Psoas muscle (tissue), 8 donors: Measurements from ENCODE around the gene CFAP58. TPM values are rescaled to one million over a fixed set of nuclear protein-coding genes. Genes with fewer than 3 reads are reported as not detected.

Source experiments
- ATAC-seq, 4 donors: fragments of 200-7000 bp; cut with Tn5 transposase; one replicate each; pipeline ENCODE4 v1.9.1; 2020; ENCODE audit warnings: moderate library complexity in 3 of 4, mild to moderate bottlenecking in 2 of 4
- DNase-seq, 2 donors: peaks; one replicate each; pipeline ENCODE4 v3.0.0-alpha.2; 2020
- H3K27ac ChIP-seq: fragments of 200-600 bp; one replicate; pipeline ENCODE4 v1.8.0; 2022
- H3K27me3 ChIP-seq, 3 donors: fragments of 200-600 bp in 1 of 3; one replicate each; pipeline versions ENCODE4 v1.6.1 to v1.8.0; 2013 to 2022; ENCODE audit warnings: low read length in 2 of 3, mild to moderate bottlenecking in 2 of 3, moderate library complexity in 1 of 3; ENCODE audit not compliant: insufficient read depth in 3 of 3
- H3K36me3 ChIP-seq, 2 donors: fragments of 200-600 bp in 1 of 2; one replicate each; pipeline versions ENCODE4 v1.6.1 to v1.8.0; 2013 to 2022; ENCODE audit warnings: low read depth in 1 of 2, mild to moderate bottlenecking in 1 of 2, moderate library complexity in 1 of 2; ENCODE audit not compliant: insufficient read depth in 1 of 2
- H3K4me1 ChIP-seq: fragments of 200-600 bp; one replicate; pipeline ENCODE4 v1.8.0; 2022
- H3K4me3 ChIP-seq: fragments of 200-600 bp; one replicate; pipeline ENCODE4 v1.8.0; 2022; ENCODE audit warnings: mild to moderate bottlenecking
- H3K9me3 ChIP-seq: fragments of 200-600 bp; one replicate; pipeline ENCODE4 v1.8.0; 2022
- whole genome bisulfite sequencing, 3 donors: extraction: QIAGEN DNeasy Blood & Tissue Kit; methylation state at CpG; one replicate each; pipeline versions ENCODE4 v1.1.6 to v1.1.7; 2013; 5-methylcytosine and 5-hydroxymethylcytosine counted together
- intact Hi-C, 2 donors: fragments of 100-400 bp; cut with DNase I; formaldehyde crosslinking; loops; one replicate each; pipeline versions ENCODE4 v1.11.0 to v1.14.2; 2022
- polyA plus RNA-seq, 3 donors: library from polyadenylated mRNA; stranded (reverse); fragments of 200-250 nt; gene quantifications; one replicate each; pipeline ENCODE4 v1.2.3, GENCODE V29; 2013
- total RNA-seq, 4 donors: library from RNA; stranded (reverse); fragmentation: NEBNext Ultra II Directional in 2 of 4; extraction: Animal tissue kit (Norgen Biotek cat#: 25700) in 2 of 4; gene quantifications; one replicate each; pipeline versions ENCODE4 v1.2.1 to v1.2.4, GENCODE V29; 2021 to 2023
- TF ChIP-seq, protein P1 (sequence below): fragments of 200-600 bp; IDR thresholded peaks from one replicate; pipeline ENCODE4 v1.8.0; 2022; ENCODE audit warnings: antibody characterized with exemption
- donor health status: healthy with polysubstance abuse.
- donor health status: DM: no; HTN: no; CAD: no; lungs with moderate emphysema.
- donor health status: Bipolar disorder and iron deficiency.
- donor health status: healthy.
- donor health status: DM: yes; HTN: yes; CAD: no.
- donor health status: DM: no; HTN: no; CAD: no.
- donor health status: DM: no; HTN: no; CAD: no.
- donor health status: DM: yes; HTN: yes; CAD: no.

Gene CFAP58
- total and polyA plus RNA-seq, 7 donors: 0.04 to 1.4 (median 0.44) TPM

DNA sequence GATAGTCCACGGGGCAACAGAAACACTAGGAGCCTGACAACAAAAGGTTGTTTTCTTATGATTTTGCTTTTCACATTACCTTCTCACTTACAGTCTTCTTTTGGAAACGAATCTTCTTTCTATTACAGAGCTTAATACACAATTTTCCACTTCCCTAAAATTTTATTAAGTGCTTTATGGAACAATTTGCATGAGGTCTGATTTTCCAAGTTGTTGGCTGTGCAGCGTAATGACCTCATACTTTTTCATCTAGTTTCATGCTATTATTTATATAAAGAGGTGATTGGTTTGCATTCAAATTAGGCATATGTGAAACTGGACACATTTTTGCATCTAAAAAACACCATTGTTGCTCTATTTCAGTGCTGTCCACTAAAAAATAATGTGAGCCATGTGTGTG, 76.7 kb downstream of the CFAP58 start:
- ATAC-seq (no peak), DNase-seq (no peak)
- TF ChIP-seq, protein P1, sequence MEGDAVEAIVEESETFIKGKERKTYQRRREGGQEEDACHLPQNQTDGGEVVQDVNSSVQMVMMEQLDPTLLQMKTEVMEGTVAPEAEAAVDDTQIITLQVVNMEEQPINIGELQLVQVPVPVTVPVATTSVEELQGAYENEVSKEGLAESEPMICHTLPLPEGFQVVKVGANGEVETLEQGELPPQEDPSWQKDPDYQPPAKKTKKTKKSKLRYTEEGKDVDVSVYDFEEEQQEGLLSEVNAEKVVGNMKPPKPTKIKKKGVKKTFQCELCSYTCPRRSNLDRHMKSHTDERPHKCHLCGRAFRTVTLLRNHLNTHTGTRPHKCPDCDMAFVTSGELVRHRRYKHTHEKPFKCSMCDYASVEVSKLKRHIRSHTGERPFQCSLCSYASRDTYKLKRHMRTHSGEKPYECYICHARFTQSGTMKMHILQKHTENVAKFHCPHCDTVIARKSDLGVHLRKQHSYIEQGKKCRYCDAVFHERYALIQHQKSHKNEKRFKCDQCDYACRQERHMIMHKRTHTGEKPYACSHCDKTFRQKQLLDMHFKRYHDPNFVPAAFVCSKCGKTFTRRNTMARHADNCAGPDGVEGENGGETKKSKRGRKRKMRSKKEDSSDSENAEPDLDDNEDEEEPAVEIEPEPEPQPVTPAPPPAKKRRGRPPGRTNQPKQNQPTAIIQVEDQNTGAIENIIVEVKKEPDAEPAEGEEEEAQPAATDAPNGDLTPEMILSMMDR: no peak
- no peaks in the 10 kb centered on the region for H3K9me3 ChIP-seq
- H3K27ac ChIP-seq: no peak overlapping the region
- H3K36me3 ChIP-seq: no peaks in the 10 kb centered on the region
- no peak overlapping the region for H3K4me3 ChIP-seq
- H3K4me1 ChIP-seq: no peaks in the 10 kb centered on the region
- intact Hi-C loops: no loop called here
- H3K27me3 ChIP-seq: no peaks in the 10 kb centered on the region
- 50 to 65% (median 61%) methylated on average over 3 of the region's 3 CpGs for WGBS, 3 donors

GRCh38 chr10:104433669-104434068, 80.0 kb downstream of the CFAP58 start:
- DNase-seq (no peak), ATAC-seq (no peak)
- Histone ChIP-seq H3K4me1 (no peaks in the 10 kb centered on the region), H3K4me3 (no peak overlapping the region), H3K9me3 (no peaks in the 10 kb centered on the region), H3K27ac (no peak overlapping the region), H3K36me3 (no peaks in the 10 kb centered on the region), H3K27me3 (no peaks in the 10 kb centered on the region)
- TF ChIP-seq, protein P1: no peak
- WGBS, 3 donors: 32 to 43% (median 36%) methylated on average over 3 of the region's 3 CpGs
- intact Hi-C loops: no loop called here

GRCh38 chr10:104434601-104435000, 81.0 kb downstream of the CFAP58 start:
- no peak for ATAC-seq
- 82 to 88% (median 85%) methylated on average over 1 of the region's 1 CpG for WGBS, 3 donors
- no peak for DNase-seq
- Histone ChIP-seq H3K4me1 (no peaks in the 10 kb centered on the region), H3K36me3 (no peaks in the 10 kb centered on the region), H3K27ac (no peak overlapping the region), H3K27me3 (no peaks in the 10 kb centered on the region), H3K4me3 (no peak overlapping the region), H3K9me3 (no peaks in the 10 kb centered on the region)
- TF ChIP-seq, protein P1: no peak
- intact Hi-C loops: no loop called here

- WGBS, 3 donors: 22 to 24% (median 23%) methylated on average over 2 of the region's 2 CpGs
- TF ChIP-seq, protein P1: no peak
- Histone ChIP-seq H3K9me3 (no peaks in the 10 kb centered on the region), H3K4me3 (no peak overlapping the region), H3K27me3 (no peaks in the 10 kb centered on the region), H3K36me3 (no peaks in the 10 kb centered on the region), H3K4me1 (no peaks in the 10 kb centered on the region), H3K27ac (no peak overlapping the region)
- ATAC-seq (no peak), DNase-seq (no peak)
- intact Hi-C loops: no loop called here
Measured at GRCh38 chr10:104435822-104436221, 82.2 kb downstream of the CFAP58 start.

GRCh38 chr10:104437226-104437625, 83.6 kb downstream of the CFAP58 start:
- no peak for ATAC-seq
- WGBS, 3 donors: 72 to 83% (median 79%) methylated on average over 2 of the region's 2 CpGs
- TF ChIP-seq, protein P1: no peak

More at GRCh38 chr10:104437226-104437625, 83.6 kb downstream of the CFAP58 start:
- Histone ChIP-seq H3K27ac (no peak overlapping the region), H3K4me3 (no peak overlapping the region), H3K4me1 (no peaks in the 10 kb centered on the region), H3K36me3 (no peaks in the 10 kb centered on the region), H3K9me3 (no peaks in the 10 kb centered on the region), H3K27me3 (no peaks in the 10 kb centered on the region)
- intact Hi-C loops: no loop called here
- no peak for DNase-seq
